Measurements from ENCODE around the gene PCDH8.

- no peak for TF ChIP-seq ATF2 (CRISPR knock-in tag; IDR thresholded peaks at IDR 0.05; ENCODE audit: borderline replicate concordance, low read depth)
- TF ChIP-seq ZNF425 (CRISPR knock-in tag; conservative IDR thresholded peaks at IDR 0.05): no peak
- no peak for TF ChIP-seq NR3C1 (CRISPR knock-in tag; conservative IDR thresholded peaks at IDR 0.05; ENCODE audit: low read depth)
- no peak for TF ChIP-seq GABPB1 (CRISPR knock-in tag; IDR thresholded peaks at IDR 0.05)
- no peak for TF ChIP-seq CTCF (IDR thresholded peaks at IDR 0.05)
- no peak for TF ChIP-seq GTF2I (CRISPR knock-in tag; conservative IDR thresholded peaks at IDR 0.05)
- no peak for TF ChIP-seq MAX (CRISPR knock-in tag; IDR thresholded peaks at IDR 0.05)
- no peak for TF ChIP-seq MYBL2 (CRISPR knock-in tag; IDR thresholded peaks at IDR 0.05)
- no peak for TF ChIP-seq JUN (CRISPR knock-in tag; IDR thresholded peaks at IDR 0.05)
- TF ChIP-seq HMGXB4 (CRISPR knock-in tag; IDR thresholded peaks at IDR 0.05): no peak
- no peak for TF ChIP-seq ATF1 (CRISPR knock-in tag; IDR thresholded peaks at IDR 0.05)
- no peak for TF ChIP-seq NFYB (CRISPR knock-in tag; conservative IDR thresholded peaks at IDR 0.05; ENCODE audit: low read depth)
Measured at GRCh38 chr13:52891706-52892105, 43.3 kb upstream of the PCDH8 start.
